GM12891 (cell line): ENCODE measurements around the gene RASSF4.

ENCODE experiments used
- POLR2A ChIP-seq: IDR thresholded peaks from 2 replicates; pipeline ENCODE4 v1.6.1; 2011; ENCODE audit warnings: low read depth, low read length, control low read depth
- POLR2AphosphoS5 ChIP-seq: IDR thresholded peaks from 2 replicates; pipeline ENCODE4 v1.6.1; 2011; ENCODE audit warnings: low read depth, low read length, control low read depth
- SPI1 ChIP-seq: IDR thresholded peaks from 2 replicates; pipeline ENCODE4 v1.6.1; 2011; ENCODE audit warnings: low read depth, low read length, control low read depth

DNA sequence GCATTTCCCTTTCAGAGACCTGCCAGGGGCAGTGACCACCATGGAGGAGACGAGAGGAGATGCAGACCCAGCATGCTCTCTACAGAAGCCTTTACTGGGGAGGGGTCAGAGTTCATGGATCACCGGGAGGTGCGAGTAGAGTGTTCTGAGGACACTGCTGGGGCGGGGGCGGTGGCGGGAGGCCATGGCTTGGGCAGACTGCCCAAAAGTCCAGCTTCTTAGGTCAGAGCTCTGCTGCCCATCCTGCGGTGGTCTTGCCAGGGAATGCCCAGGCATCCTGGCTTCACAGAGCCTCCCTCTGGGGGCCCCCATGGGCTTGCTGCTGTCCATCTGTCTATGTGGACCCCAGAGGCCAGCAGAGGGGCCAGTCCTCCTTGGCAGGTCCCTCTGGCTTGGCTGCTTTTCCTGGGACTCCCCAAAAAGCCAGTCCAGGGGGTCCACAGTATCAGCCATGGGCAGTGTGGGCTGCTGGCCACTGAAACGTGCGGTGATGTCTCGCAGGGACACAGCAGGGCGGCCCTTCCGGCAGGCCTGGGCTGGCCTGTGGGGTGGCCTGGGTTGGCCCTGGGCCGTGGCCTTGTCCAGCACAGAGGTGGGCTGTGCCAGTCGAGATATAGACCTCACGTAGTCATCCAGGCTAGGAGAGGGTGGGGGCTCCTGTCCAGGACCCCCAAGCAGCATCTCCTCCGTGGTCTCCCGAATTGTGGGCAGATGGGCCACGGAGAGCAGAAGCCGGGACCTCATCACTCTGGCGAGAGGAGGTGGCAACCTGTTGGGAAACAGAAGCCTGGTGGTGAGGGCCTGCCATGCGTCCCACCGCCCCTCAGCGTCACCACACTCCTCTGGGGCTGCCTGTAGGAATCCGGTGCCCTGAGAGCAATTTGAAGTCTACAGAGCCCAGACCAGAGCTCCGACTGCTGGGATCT lies 17.9 kb downstream of the RASSF4 start:
- TF ChIP-seq POLR2A, result no peak
- no peak for TF ChIP-seq POLR2AphosphoS5
- no peak for TF ChIP-seq SPI1
